Gastroesophageal sphincter (tissue), 3 donors: ENCODE measurements around the gene WNT3.

Source experiments
- EP300 ChIP-seq: sonication (generic); formaldehyde crosslinking; IDR thresholded peaks from one replicate; pipeline ENCODE4 v1.6.1; 2017; ENCODE audit warnings: antibody characterized with exemption, mild to moderate bottlenecking
- POLR2A ChIP-seq, 2 donors: fragments of 450-650 bp; IDR thresholded peaks; one replicate each; pipeline ENCODE4 v1.6.1; 2017; ENCODE audit warnings: antibody characterized with exemption in 2 of 2, mild to moderate bottlenecking in 2 of 2, moderate library complexity in 1 of 2
- POLR2AphosphoS5 ChIP-seq: sonication (generic); formaldehyde crosslinking; IDR thresholded peaks from one replicate; pipeline ENCODE4 v1.6.1; 2017; ENCODE audit warnings: antibody characterized with exemption
- TF ChIP-seq, protein P1 (sequence below), 4 experiments: fragments of 200-600 bp in 2 of 4; fragments of 450-650 bp in 2 of 4; sonication (generic) in 1 of 4; IDR thresholded peaks; one replicate each; pipeline ENCODE4 v1.5.1; 2017 to 2019; ENCODE audit warnings: antibody characterized with exemption in 4 of 4, mild to moderate bottlenecking in 2 of 4, moderate library complexity in 2 of 4

GRCh38 chr17:46753776-46754175, 64.7 kb downstream of the WNT3 start:
- TF ChIP-seq, protein P1, sequence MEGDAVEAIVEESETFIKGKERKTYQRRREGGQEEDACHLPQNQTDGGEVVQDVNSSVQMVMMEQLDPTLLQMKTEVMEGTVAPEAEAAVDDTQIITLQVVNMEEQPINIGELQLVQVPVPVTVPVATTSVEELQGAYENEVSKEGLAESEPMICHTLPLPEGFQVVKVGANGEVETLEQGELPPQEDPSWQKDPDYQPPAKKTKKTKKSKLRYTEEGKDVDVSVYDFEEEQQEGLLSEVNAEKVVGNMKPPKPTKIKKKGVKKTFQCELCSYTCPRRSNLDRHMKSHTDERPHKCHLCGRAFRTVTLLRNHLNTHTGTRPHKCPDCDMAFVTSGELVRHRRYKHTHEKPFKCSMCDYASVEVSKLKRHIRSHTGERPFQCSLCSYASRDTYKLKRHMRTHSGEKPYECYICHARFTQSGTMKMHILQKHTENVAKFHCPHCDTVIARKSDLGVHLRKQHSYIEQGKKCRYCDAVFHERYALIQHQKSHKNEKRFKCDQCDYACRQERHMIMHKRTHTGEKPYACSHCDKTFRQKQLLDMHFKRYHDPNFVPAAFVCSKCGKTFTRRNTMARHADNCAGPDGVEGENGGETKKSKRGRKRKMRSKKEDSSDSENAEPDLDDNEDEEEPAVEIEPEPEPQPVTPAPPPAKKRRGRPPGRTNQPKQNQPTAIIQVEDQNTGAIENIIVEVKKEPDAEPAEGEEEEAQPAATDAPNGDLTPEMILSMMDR (IDR thresholded peaks at IDR 0.05), result no peak
- no peak for TF ChIP-seq POLR2A (IDR thresholded peaks at IDR 0.05)
- no peak for TF ChIP-seq POLR2AphosphoS5
- TF ChIP-seq EP300, result no peak
